Neural cell (in vitro differentiated cells): ENCODE measurements around the gene MAB21L4. TPM values are rescaled to one million over a fixed set of nuclear protein-coding genes. Genes with fewer than 3 reads are reported as not detected.

Source experiments
- H2AFZ ChIP-seq: fragments of 200-600, 300-800 bp; sonication (generic), shearing (Covaris generic); 2 replicates; pipeline ENCODE4 v1.6.0; 2014; ENCODE audit warnings: low read depth, mild to moderate bottlenecking, antibody characterized with exemption, low read length, moderate library complexity
- H3F3A ChIP-seq: fragments of 200-600 bp; shearing (Covaris generic); 2 replicates; pipeline ENCODE4 v1.6.1; 2016; ENCODE audit warnings: mild to moderate bottlenecking, moderate library complexity, mixed read lengths, antibody characterized with exemption, low read length; ENCODE audit not compliant: insufficient read depth, poor library complexity, severe bottlenecking
- H3K27ac ChIP-seq: fragments of 200-600, 300-800 bp; sonication (generic), shearing (Covaris generic); 2 replicates; pipeline ENCODE4 v1.5.1; 2014; ENCODE audit warnings: mild to moderate bottlenecking, low read length, moderate library complexity
- H3K27me3 ChIP-seq: fragments of 300-800, 200-600 bp; sonication (generic), shearing (Covaris generic); 2 replicates; pipeline ENCODE4 v1.6.0; 2014; ENCODE audit warnings: mild to moderate bottlenecking, low read depth, low read length, moderate library complexity; ENCODE audit not compliant: insufficient read depth
- H3K36me3 ChIP-seq: fragments of 300-800, 200-600 bp; sonication (generic), shearing (Covaris generic); 2 replicates; pipeline ENCODE4 v1.5.1; 2014; ENCODE audit warnings: mild to moderate bottlenecking, antibody characterized with exemption, low read length, moderate library complexity; ENCODE audit not compliant: insufficient read depth
- H3K4me2 ChIP-seq: fragments of 300-800, 200-600 bp; sonication (generic), shearing (Covaris generic); 2 replicates; pipeline ENCODE4 v1.6.0; 2014; ENCODE audit warnings: mild to moderate bottlenecking, low read length
- H3K4me3 ChIP-seq: fragments of 300-800, 200-600 bp; sonication (generic), shearing (Covaris generic); 2 replicates; pipeline ENCODE4 v1.5.1; 2014; ENCODE audit warnings: mild to moderate bottlenecking, low read length, moderate library complexity
- H3K79me2 ChIP-seq: fragments of 200-600 bp; shearing (Covaris generic); replicated peaks from 2 replicates; pipeline ENCODE4 v1.6.0; 2014; ENCODE audit warnings: mild to moderate bottlenecking, low read length, moderate library complexity; ENCODE audit not compliant: insufficient read depth
- H3K9ac ChIP-seq: fragments of 300-800, 200-600 bp; sonication (generic), shearing (Covaris generic); 2 replicates; pipeline ENCODE4 v1.6.1; 2016; ENCODE audit warnings: mild to moderate bottlenecking, low read length, mixed read lengths
- H3K9me2 ChIP-seq: fragments of 200-600 bp; shearing (Covaris generic); 2 replicates; pipeline ENCODE4 v1.6.1; 2016; ENCODE audit warnings: mild to moderate bottlenecking, low read length, mixed read lengths; ENCODE audit not compliant: insufficient read depth
- H3K9me3 ChIP-seq: fragments of 200-600, 300-800 bp; sonication (generic), shearing (Covaris generic); 2 replicates; pipeline ENCODE4 v1.6.1; 2016; ENCODE audit warnings: mild to moderate bottlenecking, mixed run types, low read length, moderate library complexity, mixed read lengths
- H4K20me1 ChIP-seq: fragments of 200-600 bp; shearing (Covaris generic); 2 replicates; pipeline ENCODE4 v1.6.1; 2016; ENCODE audit warnings: mild to moderate bottlenecking, mixed run types; ENCODE audit not compliant: insufficient read depth
- CTCF ChIP-seq: fragments of 450-650 bp; IDR thresholded peaks from 2 replicates; pipeline ENCODE4 v1.5.1; 2014; ENCODE audit warnings: antibody characterized with exemption, mild to moderate bottlenecking, moderate library complexity; ENCODE audit not compliant: poor library complexity, severe bottlenecking
- EP300 ChIP-seq: fragments of 450-650 bp; conservative IDR thresholded peaks from 2 replicates; pipeline ENCODE4 v1.6.1; 2014; ENCODE audit warnings: antibody characterized with exemption, mild to moderate bottlenecking, moderate library complexity; ENCODE audit not compliant: poor library complexity, severe bottlenecking
- EZH2 ChIP-seq: fragments of 200-600, 300-800 bp; shearing (Covaris generic), sonication (generic); IDR thresholded peaks from 2 replicates; pipeline ENCODE4 v1.6.1; 2014; ENCODE audit warnings: antibody characterized with exemption, low read length, borderline replicate concordance, mild to moderate bottlenecking; ENCODE audit not compliant: insufficient read depth, poor library complexity, severe bottlenecking
- MXI1 ChIP-seq: fragments of 450-650 bp; conservative IDR thresholded peaks from 2 replicates; pipeline ENCODE4 v1.6.1; 2014; ENCODE audit warnings: antibody characterized with exemption, mild to moderate bottlenecking; ENCODE audit not compliant: poor library complexity, severe bottlenecking
- POLR2AphosphoS5 ChIP-seq: IDR thresholded peaks from 2 replicates; pipeline ENCODE4 v1.6.1; 2012
- RAD21 ChIP-seq: fragments of 450-650 bp; conservative IDR thresholded peaks from 2 replicates; pipeline ENCODE4 v1.6.1; 2014; ENCODE audit warnings: antibody characterized with exemption, mild to moderate bottlenecking, moderate library complexity
- REST ChIP-seq: IDR thresholded peaks from 2 replicates; pipeline ENCODE4 v1.6.1; 2012; ENCODE audit warnings: borderline replicate concordance
- SMC3 ChIP-seq: fragments of 450-650 bp; conservative IDR thresholded peaks from 2 replicates; pipeline ENCODE4 v1.6.1; 2014; ENCODE audit warnings: antibody characterized with exemption, mild to moderate bottlenecking, moderate library complexity; ENCODE audit not compliant: poor library complexity
- TAF1 ChIP-seq: IDR thresholded peaks from 2 replicates; pipeline ENCODE4 v1.6.1; 2012; ENCODE audit warnings: low read depth
- polyA plus RNA-seq: library from polyadenylated mRNA; depleted of rRNA; stranded (reverse); fragments of >200 nt; gene quantifications from 2 replicates; pipeline ENCODE4 v1.2.3, GENCODE V29; 2014

The MAB21L4 gene
- polyA plus RNA-seq, 1 donor from 2014 or later = not detected

- H3K4me2 ChIP-seq = no peak overlapping the region
- H3K4me3 ChIP-seq = no peak overlapping the region
Observed at GRCh38 chr2:240927390-240927781, 31.4 kb upstream of the MAB21L4 start.

More at GRCh38 chr2:240927390-240927781, 31.4 kb upstream of the MAB21L4 start:
- Histone ChIP-seq H3K36me3 (no peaks in the 10 kb centered on the region), H3K9me3 (no peaks in the 10 kb centered on the region), H3K27ac (no peak overlapping the region), H3K9me2 (no peaks in the 10 kb centered on the region), H3K27me3 (no peaks in the 10 kb centered on the region), H3K79me2 (no peaks in the 10 kb centered on the region), H4K20me1 (no peaks in the 10 kb centered on the region), H3K9ac (no peak overlapping the region), H3F3A (no peaks in the 10 kb centered on the region), H2AFZ (no peak overlapping the region)
- TF ChIP-seq POLR2AphosphoS5 = no peak
- no peak for TF ChIP-seq MXI1
- TF ChIP-seq TAF1 = no peak
- no peak for TF ChIP-seq SMC3
- no peak for TF ChIP-seq REST
- no peak for TF ChIP-seq RAD21
- no peak for TF ChIP-seq CTCF
- no peak for TF ChIP-seq EZH2
- no peak for TF ChIP-seq EP300
